AG04450 (cell line): ENCODE results near the gene CSNK1G1. TPM values are rescaled to one million over a fixed set of nuclear protein-coding genes. Genes with fewer than 3 reads are reported as not detected.
"Not testable (repeated sequence)": the region's sequence is repeated elsewhere in the genome, so short reads cannot be mapped to it uniquely, and the experiment has no call there.

Experiments used
- CTCF ChIA-PET: fragments of 300-600, 350-600 bp; formaldehyde crosslinking; extraction: SDS; loops from one replicate; lab custom pipeline; 2022; ENCODE audit warnings: antibody characterized with exemption, inconsistent platforms; lab: Charles Lee
- POLR2A ChIA-PET: fragments of 350-600 bp; formaldehyde crosslinking; extraction: SDS; loops from one replicate; lab custom pipeline; 2021; ENCODE audit warnings: antibody characterized with exemption, inconsistent platforms; lab: Yijun Ruan, JAX
- DNase-seq: peaks from one replicate; pipeline ENCODE4 v3.0.0-alpha.2; 2011; ENCODE audit warnings: low read depth, low spot score
- H3K27ac ChIP-seq: one replicate; pipeline ENCODE4 v1.5.1; 2012; ENCODE audit warnings: low read depth, low read length, control low read depth
- H3K27me3 ChIP-seq: one replicate; pipeline ENCODE4 v1.6.0; 2012; ENCODE audit warnings: low read length; ENCODE audit not compliant: control insufficient read depth, insufficient read depth
- H3K4me3 ChIP-seq: 2 replicates; pipeline ENCODE4 v1.5.1; 2011; ENCODE audit warnings: mild to moderate bottlenecking, low read depth, low read length, control low read depth
- H3K9me3 ChIP-seq: 2 replicates; pipeline ENCODE4 v1.5.1; 2012; ENCODE audit warnings: low read length; ENCODE audit not compliant: control insufficient read depth, insufficient read depth
- CTCF ChIP-seq: IDR thresholded peaks from 2 replicates; pipeline ENCODE4 v1.5.1; 2011; ENCODE audit warnings: low read depth, low read length, control low read depth, inconsistent platforms
- polyA plus RNA-seq: library from polyadenylated mRNA; depleted of rRNA; stranded (reverse); fragments of >200 nt; gene quantifications from 2 replicates; pipeline ENCODE4 v1.2.3, GENCODE V29; 2011

Gene CSNK1G1
- polyA plus RNA-seq, 1 experiment: 24.3 TPM

DNA sequence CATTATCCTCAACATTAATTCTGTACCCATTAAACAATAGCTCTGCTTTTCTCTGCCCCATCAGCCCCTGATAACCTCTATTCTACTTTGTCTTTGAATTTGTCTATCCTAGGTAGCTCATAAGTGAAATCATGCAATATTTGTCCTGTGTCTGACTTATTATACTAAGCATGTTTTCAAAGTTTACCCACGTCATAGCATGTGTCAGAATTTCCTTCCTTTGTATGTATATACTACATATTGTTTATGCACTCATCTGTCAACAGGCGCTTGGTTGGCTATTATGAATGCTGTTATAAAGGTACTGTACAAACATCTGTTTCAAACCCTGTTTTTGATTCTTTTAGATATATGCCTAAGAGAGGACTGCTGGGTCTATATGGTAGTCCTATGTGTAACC lies 18.2 kb downstream of the CSNK1G1 start:
- peak; percentile 27 for DNase-seq
- no peaks in the 10 kb centered on the region for H3K9me3 ChIP-seq
- no peak overlapping the region for H3K4me3 ChIP-seq
- H3K27ac ChIP-seq: no peak overlapping the region
- CTCF ChIA-PET: no interaction called here
- no peak for TF ChIP-seq CTCF
- POLR2A ChIA-PET: no interaction called here
- no peaks in the 10 kb centered on the region for H3K27me3 ChIP-seq

DNA sequence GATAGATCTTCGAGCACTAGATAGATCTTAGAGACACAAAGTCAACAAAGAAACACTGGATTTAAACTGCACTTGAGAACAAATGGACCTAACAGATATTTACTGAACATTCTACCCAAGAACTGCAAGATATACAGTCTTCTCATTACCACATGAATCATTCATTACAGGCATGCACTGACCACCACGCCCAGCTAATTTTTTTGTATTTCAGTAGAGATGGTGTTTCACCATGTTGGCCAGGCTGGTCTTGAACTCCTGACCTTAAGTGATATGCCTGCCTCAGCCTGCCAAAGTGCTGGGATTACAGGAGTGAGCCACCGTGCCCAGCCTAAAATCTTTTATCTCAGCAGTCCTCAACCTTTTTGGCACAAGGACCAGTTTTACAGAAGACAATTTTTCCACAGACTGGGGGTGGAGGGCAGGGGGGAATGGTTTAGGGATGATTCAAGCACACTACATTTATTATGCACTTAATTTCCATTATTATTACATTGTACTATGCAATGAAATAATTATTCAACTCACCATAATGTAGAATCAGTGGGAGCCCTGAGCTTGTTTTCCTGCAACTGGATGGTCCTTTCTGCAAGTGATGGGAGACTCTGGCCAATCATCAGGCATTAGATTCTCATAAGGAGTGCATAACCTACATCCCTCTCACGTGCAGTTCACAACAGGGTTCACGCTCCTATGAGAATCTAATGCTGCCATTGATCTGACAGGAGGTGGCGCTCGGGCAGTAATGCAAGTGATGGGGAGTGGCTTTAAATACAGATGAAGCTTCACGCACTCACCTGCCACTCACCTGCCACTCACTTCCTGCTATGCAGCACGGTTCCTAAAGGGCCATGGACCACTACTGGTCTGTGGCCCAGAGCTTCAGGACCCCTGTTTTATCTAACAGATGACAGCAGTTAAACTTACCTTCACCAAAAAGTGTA lies 21.7 kb downstream of the CSNK1G1 start:
- Histone ChIP-seq H3K27ac (no peak overlapping the region), H3K9me3 (no peaks in the 10 kb centered on the region), H3K4me3 (no peak overlapping the region), H3K27me3 (no peaks in the 10 kb centered on the region)
- ChIA-PET CTCF (interaction anchor here (1.3 kb wide), 1 partner anchor 11 kb away, joined by 4 read pairs; no protein-coding TSS in a partner anchor), POLR2A (no interaction called here)
- no peak for TF ChIP-seq CTCF
- no peak for DNase-seq

- DNase-seq: no peak
- TF ChIP-seq CTCF: no peak
- no peaks in the 10 kb centered on the region for H3K27me3 ChIP-seq
- no peak overlapping the region for H3K27ac ChIP-seq
- ChIA-PET POLR2A (no interaction called here), CTCF (no interaction called here)
- H3K9me3 ChIP-seq: no peaks in the 10 kb centered on the region
- H3K4me3 ChIP-seq: no peak overlapping the region
These were observed 22.5 kb downstream of the CSNK1G1 start for GRCh38 chr15:64333516-64333915.

- CTCF ChIA-PET, H3K4me3 ChIP-seq, POLR2A ChIA-PET, DNase-seq, H3K27me3 ChIP-seq, H3K27ac ChIP-seq, H3K9me3 ChIP-seq: not testable (repeated sequence)
These were observed 24.3 kb downstream of the CSNK1G1 start for GRCh38 chr15:64331668-64332067.

DNA sequence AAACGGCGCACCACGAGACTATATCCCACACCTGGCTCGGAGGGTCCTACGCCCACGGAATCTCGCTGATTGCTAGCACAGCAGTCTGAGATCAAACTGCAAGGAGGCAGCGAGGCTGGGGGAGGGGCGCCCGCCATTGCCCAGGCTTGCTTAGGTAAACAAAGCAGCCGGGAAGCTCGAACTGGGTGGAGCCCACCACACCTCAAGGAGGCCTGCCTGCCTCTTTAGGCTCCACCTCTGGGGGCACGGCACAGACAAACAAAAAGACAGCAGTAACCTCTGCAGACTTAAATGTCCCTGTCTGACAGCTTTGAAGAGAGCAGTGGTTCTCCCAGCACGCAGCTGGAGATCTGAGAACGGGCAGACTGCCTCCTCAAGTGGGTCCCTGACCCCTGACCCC lies 29.0 kb downstream of the CSNK1G1 start:
- H3K27me3 ChIP-seq, H3K9me3 ChIP-seq, H3K27ac ChIP-seq, CTCF ChIA-PET, POLR2A ChIA-PET, DNase-seq, H3K4me3 ChIP-seq: not testable (repeated sequence)

- H3K27ac ChIP-seq, H3K9me3 ChIP-seq, DNase-seq, CTCF ChIA-PET, H3K4me3 ChIP-seq, POLR2A ChIA-PET, H3K27me3 ChIP-seq: not testable (repeated sequence)
These were observed 29.5 kb downstream of the CSNK1G1 start for GRCh38 chr15:64326458-64326857.
